H1 (cell line): ENCODE data around the gene OCEL1. TPM values are rescaled to one million over a fixed set of nuclear protein-coding genes. Genes with fewer than 3 reads are reported as not detected.

Experiments used
- CEBPB ChIP-seq: IDR thresholded peaks from 2 replicates; pipeline ENCODE4 v1.6.1; 2012; ENCODE audit warnings: low read depth, low read length
- CREB1 ChIP-seq: IDR thresholded peaks from 2 replicates; pipeline ENCODE4 v1.6.1; 2012; ENCODE audit warnings: inconsistent platforms
- JUND ChIP-seq: IDR thresholded peaks from 2 replicates; pipeline ENCODE4 v1.6.1; 2011; ENCODE audit warnings: mild to moderate bottlenecking, improper control_type of control experiment, low read length
- POLR2AphosphoS5 ChIP-seq: IDR thresholded peaks from 2 replicates; pipeline ENCODE4 v1.6.1; 2011; ENCODE audit warnings: low read depth, low read length
- SIN3A ChIP-seq, 2 experiments: IDR thresholded peaks in 1 of 2; conservative IDR thresholded peaks in 1 of 2; 2 replicates each; pipeline ENCODE4 v1.6.1; 2011 to 2012; ENCODE audit warnings: low read length in 2 of 2, improper control_type of control experiment in 1 of 2, low read depth in 1 of 2, mild to moderate bottlenecking in 1 of 2
- TBP ChIP-seq: IDR thresholded peaks from 2 replicates; pipeline ENCODE4 v1.6.1; 2011; ENCODE audit warnings: low read depth, low read length, improper control_type of control experiment
- YY1 ChIP-seq: IDR thresholded peaks from 2 replicates; pipeline ENCODE4 v1.6.1; 2011; ENCODE audit warnings: low read depth, mild to moderate bottlenecking, low read length
- polyA plus RNA-seq, 7 experiments: library from polyadenylated mRNA; depleted of rRNA in 3 of 7; stranded (reverse) in 5 of 7; unstranded in 2 of 7; fragments of >200 nt in 5 of 7; fragments of 200-250 nt in 2 of 7; gene quantifications; 1 replicate in 5 of 7; 2 replicates in 1 of 7; 4 replicates in 1 of 7; pipeline versions ENCODE4 v1.2.1 to v1.2.3, GENCODE V29; 2011 to 2013; ENCODE audit warnings: missing spikeins in 2 of 7, mixed read lengths in 2 of 7
- total RNA-seq: library from RNA; stranded (reverse); fragmentation: NEBNext Ultra II Directional; extraction: Animal tissue kit (Norgen Biotek cat#: 25700); gene quantifications from 2 replicates; pipeline ENCODE4 v1.2.1, GENCODE V29; 2021
- TF ChIP-seq, protein P1 (sequence below): IDR thresholded peaks from 2 replicates; pipeline ENCODE4 v1.6.1; 2012; ENCODE audit warnings: inconsistent platforms
- TF ChIP-seq, protein P2 (sequence below): IDR thresholded peaks from 2 replicates; pipeline ENCODE4 v1.6.1; 2012; ENCODE audit warnings: inconsistent platforms
- TF ChIP-seq, protein P3 (sequence below): IDR thresholded peaks from 2 replicates; pipeline ENCODE4 v1.6.1; 2012; ENCODE audit warnings: low read length, inconsistent platforms

The OCEL1 gene
- total and polyA plus RNA-seq, 2 of the 8 experiments (the other 6 are each of a cell fraction or from before 2014, with no cell fraction given), result 13.3 to 32.6 TPM

DNA sequence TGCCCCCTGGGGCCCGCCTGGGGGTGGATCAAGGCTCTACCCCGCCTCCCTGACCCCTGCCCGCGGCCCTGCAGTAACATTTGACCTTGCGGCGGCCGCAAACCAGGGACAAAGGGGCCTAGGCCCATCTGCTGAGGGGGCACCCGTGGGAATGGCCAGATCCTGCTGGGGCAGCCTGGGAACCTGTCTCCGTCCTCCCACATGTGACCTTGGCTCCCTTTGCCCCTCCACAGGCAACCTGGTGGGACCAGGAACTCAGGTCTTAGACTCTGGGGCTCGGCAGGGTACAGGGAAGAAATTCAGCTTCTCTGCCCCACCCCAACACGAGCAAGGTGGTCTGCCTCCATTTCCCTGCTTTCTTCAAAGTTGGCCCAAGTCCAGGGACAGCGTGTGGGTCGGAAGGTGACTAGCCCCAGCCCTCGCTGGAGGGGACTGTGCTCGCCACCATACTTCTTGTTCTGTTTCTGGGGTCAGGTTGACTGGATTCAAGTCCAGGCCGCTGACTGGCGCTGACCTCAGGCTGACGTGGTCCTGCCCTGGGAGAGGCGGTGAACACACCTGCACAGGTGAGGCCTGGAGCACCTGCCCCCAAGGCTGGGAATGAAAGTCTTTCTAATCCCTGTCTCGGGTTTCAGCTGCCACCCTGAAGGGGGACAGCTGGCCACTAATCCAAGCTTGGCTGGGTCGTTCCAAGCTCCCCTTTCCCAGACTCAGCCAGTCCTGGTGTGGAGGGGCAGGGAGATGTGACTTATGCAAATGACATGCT lies 22.2 kb downstream of the OCEL1 start (continued):
- TF ChIP-seq, protein P1, sequence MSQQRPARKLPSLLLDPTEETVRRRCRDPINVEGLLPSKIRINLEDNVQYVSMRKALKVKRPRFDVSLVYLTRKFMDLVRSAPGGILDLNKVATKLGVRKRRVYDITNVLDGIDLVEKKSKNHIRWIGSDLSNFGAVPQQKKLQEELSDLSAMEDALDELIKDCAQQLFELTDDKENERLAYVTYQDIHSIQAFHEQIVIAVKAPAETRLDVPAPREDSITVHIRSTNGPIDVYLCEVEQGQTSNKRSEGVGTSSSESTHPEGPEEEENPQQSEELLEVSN, result no peak
- TF ChIP-seq, protein P2, sequence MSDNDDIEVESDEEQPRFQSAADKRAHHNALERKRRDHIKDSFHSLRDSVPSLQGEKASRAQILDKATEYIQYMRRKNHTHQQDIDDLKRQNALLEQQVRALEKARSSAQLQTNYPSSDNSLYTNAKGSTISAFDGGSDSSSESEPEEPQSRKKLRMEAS, result no peak
- TF ChIP-seq, protein P3, sequence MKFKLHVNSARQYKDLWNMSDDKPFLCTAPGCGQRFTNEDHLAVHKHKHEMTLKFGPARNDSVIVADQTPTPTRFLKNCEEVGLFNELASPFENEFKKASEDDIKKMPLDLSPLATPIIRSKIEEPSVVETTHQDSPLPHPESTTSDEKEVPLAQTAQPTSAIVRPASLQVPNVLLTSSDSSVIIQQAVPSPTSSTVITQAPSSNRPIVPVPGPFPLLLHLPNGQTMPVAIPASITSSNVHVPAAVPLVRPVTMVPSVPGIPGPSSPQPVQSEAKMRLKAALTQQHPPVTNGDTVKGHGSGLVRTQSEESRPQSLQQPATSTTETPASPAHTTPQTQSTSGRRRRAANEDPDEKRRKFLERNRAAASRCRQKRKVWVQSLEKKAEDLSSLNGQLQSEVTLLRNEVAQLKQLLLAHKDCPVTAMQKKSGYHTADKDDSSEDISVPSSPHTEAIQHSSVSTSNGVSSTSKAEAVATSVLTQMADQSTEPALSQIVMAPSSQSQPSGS, result no peak
- TF ChIP-seq CEBPB (no peak), YY1 (no peak), SIN3A (conservative IDR thresholded peaks at IDR 0.05 in 1 of 2, IDR thresholded peaks at IDR 0.05 in 1 of 2; ENCODE audit: low read depth in 1 of 2, low read length in 2 of 2) (peak; percentile 71 to 78; a peak in 2 of 4 replicates), TBP (peak; percentile 27; the same call in 1 of the 2 replicates), POLR2AphosphoS5 (peak; percentile 74; the same call in 1 of the 2 replicates), CREB1 (peak; percentile 74), JUND (no peak)
